IgD-negative memory B cell (primary cell): ENCODE results near the gene MYH15. TPM values are rescaled to one million over a fixed set of nuclear protein-coding genes. Genes with fewer than 3 reads are reported as not detected.
A peak's percentile ranks its signal among the peaks of the same experiment; 100 is the strongest.

ENCODE experiments used
- H3K27ac Mint-ChIP-seq, 3 donors: one replicate each; pipeline ENCODE4 v1.8.0; 2020 to 2022; ENCODE audit warnings: mild to moderate bottlenecking in 3 of 3, mixed read lengths in 3 of 3, moderate library complexity in 1 of 3
- H3K27me3 Mint-ChIP-seq: one replicate; pipeline ENCODE4 v1.8.0; 2021; ENCODE audit warnings: mixed read lengths
- H3K36me3 Mint-ChIP-seq: one replicate; pipeline ENCODE4 v1.8.0; 2020; ENCODE audit warnings: mild to moderate bottlenecking, mixed read lengths
- H3K4me1 Mint-ChIP-seq, 3 donors: one replicate each; pipeline ENCODE4 v1.8.0; 2020 to 2022; ENCODE audit warnings: mixed read lengths in 3 of 3, mild to moderate bottlenecking in 1 of 3
- H3K4me3 Mint-ChIP-seq, 4 donors: one replicate each; pipeline ENCODE4 v1.8.0; 2020 to 2022; ENCODE audit warnings: mild to moderate bottlenecking in 4 of 4, mixed read lengths in 4 of 4, moderate library complexity in 3 of 4
- H3K9me3 Mint-ChIP-seq, 3 donors: one replicate each; pipeline ENCODE4 v1.8.0; 2020 to 2021; ENCODE audit warnings: mixed read lengths in 3 of 3, mild to moderate bottlenecking in 1 of 3
- polyA plus RNA-seq: library from polyadenylated mRNA; unstranded; fragments of 300-500 nt; fragmentation: Illumina TruSeq; gene quantifications from one replicate; pipeline ENCODE4 v1.2.3, GENCODE V29; 2021

The MYH15 gene
- not detected for polyA plus RNA-seq

GRCh38 chr3:108510496-108510895 is at the start of gene MYH15:
TSS of gene MYH15 (minus strand) at chr3:108510596. CDS start at chr3:108510530, 66 bp downstream.
- H3K36me3 Mint-ChIP-seq, result peaks cover 2% of the 10 kb centered on the region
- H3K27me3 Mint-ChIP-seq, result no peaks in the 10 kb centered on the region
- H3K9me3 Mint-ChIP-seq, result no peaks in the 10 kb centered on the region
- no peak within 1 kb of the TSS for H3K4me3 Mint-ChIP-seq
- H3K4me1 Mint-ChIP-seq, result no peaks in the 10 kb centered on the region
- H3K27ac Mint-ChIP-seq, result no peak within 1 kb of the TSS

DNA sequence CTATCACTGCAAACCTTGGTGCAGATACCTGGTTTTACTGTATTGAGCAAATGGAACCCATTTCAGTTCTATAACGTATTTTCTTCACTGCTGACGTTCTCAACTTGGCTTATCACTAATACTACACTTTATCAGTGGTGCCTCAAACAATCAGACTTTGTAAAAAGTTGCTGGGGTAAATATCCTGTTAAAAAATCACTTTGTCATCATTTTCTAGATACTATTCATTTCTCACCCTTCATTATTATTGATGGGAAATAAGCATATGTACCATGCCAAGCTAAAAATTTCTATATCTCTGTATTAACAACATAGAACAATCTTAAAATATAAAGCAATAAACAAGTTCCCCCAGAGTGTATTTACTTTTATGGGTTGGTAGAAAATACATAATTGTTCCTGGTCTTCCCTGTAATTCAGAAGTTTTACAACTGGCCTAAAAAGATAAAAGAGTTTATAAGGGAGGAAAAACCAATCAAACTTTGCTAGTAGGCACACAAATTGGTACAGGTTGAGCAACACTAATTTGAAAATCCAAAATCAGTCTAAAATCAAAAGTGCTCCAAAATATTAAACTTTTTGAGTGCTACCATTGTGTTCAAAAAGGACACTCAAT is 45.7 kb upstream of the MYH15 start:
- H3K27me3 Mint-ChIP-seq, result no peaks in the 10 kb centered on the region
- peaks cover 6 to 10% (median 7%) of the 10 kb centered on the region in 3 donors for H3K4me1 Mint-ChIP-seq
- no peak overlapping the region for H3K27ac Mint-ChIP-seq
- H3K4me3 Mint-ChIP-seq, result no peak overlapping the region
- no peaks in the 10 kb centered on the region for H3K9me3 Mint-ChIP-seq
- H3K36me3 Mint-ChIP-seq, result peaks cover 1% of the 10 kb centered on the region

GRCh38 chr3:108554913-108555571 is 44.6 kb upstream of the MYH15 start:
- Mint-ChIP-seq H3K4me3 (no peak overlapping the region), H3K9me3 (no peaks in the 10 kb centered on the region), H3K4me1 (peaks cover 6 to 10% (median 7%) of the 10 kb centered on the region in 3 donors), H3K27me3 (no peaks in the 10 kb centered on the region), H3K27ac (no peak overlapping the region), H3K36me3 (peaks cover 1% of the 10 kb centered on the region)

GRCh38 chr3:108554229-108554628 is 43.8 kb upstream of the MYH15 start:
- no peak overlapping the region for H3K4me3 Mint-ChIP-seq
- no peak overlapping the region for H3K27ac Mint-ChIP-seq
- H3K4me1 Mint-ChIP-seq, result peaks cover 5 to 10% (median 7%) of the 10 kb centered on the region in 3 donors
- H3K36me3 Mint-ChIP-seq, result peaks cover 1% of the 10 kb centered on the region
- no peaks in the 10 kb centered on the region for H3K27me3 Mint-ChIP-seq
- H3K9me3 Mint-ChIP-seq, result no peaks in the 10 kb centered on the region

DNA sequence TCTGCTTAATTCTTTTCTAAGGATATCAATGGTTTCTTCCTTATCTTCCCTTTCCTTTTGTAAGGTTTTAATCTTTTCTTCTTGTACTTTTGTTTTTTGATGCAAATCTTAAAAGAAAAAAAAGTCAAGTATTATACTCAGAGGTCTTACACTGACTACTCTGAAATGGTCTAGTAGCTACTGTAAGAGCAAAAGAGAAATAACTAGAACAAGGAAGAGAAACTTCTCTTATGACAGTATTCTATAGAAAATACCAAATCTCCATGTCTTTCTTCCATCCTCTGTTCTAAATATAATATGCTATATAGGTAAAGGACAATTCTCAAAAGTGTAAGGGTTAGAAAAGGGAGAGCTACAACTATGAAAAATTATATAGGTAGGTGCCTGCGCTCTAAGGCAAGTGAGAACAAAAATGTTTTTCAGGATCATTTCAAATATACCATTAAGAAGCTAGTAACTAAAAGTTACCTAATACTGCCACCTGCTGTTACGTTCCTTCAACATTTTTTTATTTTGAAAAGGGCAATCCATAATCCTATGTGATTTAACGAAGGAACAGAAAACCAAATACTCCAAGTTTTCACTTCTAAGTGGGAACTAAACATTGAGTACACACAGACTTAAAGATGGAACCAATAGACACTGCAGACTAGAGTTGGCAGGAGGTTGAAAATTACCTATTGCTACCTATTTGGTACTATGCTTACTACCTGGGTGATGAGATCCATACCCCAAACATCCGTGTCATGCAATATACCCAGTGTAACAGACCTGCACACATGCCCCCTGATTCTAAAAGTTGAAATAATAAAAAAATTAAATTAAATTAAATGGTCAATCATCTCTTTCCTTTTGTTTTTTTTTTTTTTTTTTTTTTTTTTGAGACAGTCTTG is 42.1 kb upstream of the MYH15 start:
- peak overlapping the region in 1 of 3 donors; percentile 20 for H3K27ac Mint-ChIP-seq

GRCh38 chr3:108548886-108549285 is 38.5 kb upstream of the MYH15 start:
- H3K36me3 Mint-ChIP-seq, result peaks cover 4% of the 10 kb centered on the region
- no peak overlapping the region for H3K4me3 Mint-ChIP-seq
- H3K4me1 Mint-ChIP-seq, result peaks cover 8 to 22% (median 19%) of the 10 kb centered on the region in 3 donors
- no peak overlapping the region for H3K27ac Mint-ChIP-seq
- no peaks in the 10 kb centered on the region for H3K9me3 Mint-ChIP-seq
- no peaks in the 10 kb centered on the region for H3K27me3 Mint-ChIP-seq

More for the DNA sequence above, 42.1 kb upstream of the MYH15 start:
- H3K4me3 Mint-ChIP-seq, result peak overlapping the region in 2 of 4 donors; percentile 6 to 83
- H3K9me3 Mint-ChIP-seq, result no peaks in the 10 kb centered on the region
- H3K36me3 Mint-ChIP-seq, result peaks cover 1% of the 10 kb centered on the region
- H3K27me3 Mint-ChIP-seq, result no peaks in the 10 kb centered on the region
- peaks cover 5 to 10% (median 9%) of the 10 kb centered on the region in 3 donors for H3K4me1 Mint-ChIP-seq

DNA sequence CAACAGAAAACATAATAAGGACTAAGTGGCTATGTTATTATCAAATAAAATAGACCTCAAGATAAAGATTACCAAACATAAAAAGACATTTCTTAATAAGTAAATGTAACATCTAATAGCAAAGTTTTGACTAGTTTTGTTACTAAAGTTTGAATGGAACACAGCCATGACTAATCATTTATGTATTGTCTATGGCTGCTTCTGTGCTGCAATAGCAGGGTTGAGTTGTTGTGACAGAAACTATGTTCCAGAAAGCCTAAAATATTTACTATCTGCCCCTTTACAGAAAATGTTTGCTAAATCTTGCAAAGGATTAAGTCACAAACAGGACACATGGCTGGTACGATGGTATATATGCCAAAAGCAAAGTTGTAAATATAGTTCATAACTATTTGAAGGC is 37.9 kb upstream of the MYH15 start:
- Mint-ChIP-seq H3K36me3 (peaks cover 4% of the 10 kb centered on the region), H3K4me1 (peaks cover 8 to 22% (median 19%) of the 10 kb centered on the region in 3 donors), H3K9me3 (no peaks in the 10 kb centered on the region), H3K27ac (peak overlapping the region in 1 of 3 donors; percentile 17), H3K27me3 (no peaks in the 10 kb centered on the region), H3K4me3 (no peak overlapping the region)

- H3K27me3 Mint-ChIP-seq, result no peaks in the 10 kb centered on the region
- H3K27ac Mint-ChIP-seq, result peak overlapping the region in 1 of 3 donors; percentile 80
Measured at GRCh38 chr3:108546692-108547091, 36.3 kb upstream of the MYH15 start.

DNA sequence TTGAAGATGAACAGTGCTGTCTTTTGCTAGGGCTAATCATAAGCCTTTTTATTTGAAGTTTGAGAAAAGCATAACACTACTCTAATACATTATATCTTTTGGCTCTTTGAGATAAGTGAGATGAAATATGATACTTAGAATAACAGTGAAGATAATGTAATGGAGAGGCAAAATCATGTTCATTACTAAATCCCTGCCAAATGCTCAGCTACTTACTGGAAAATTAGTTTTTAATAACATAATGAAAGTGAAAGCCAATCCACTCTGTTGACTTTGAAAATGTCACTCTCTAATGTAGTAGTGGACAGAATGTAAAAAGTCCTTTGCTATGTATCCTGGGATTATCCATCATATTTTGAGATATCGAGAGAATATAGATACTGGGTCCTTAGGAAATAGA is 35.9 kb upstream of the MYH15 start:
- Mint-ChIP-seq H3K27me3 (no peaks in the 10 kb centered on the region), H3K27ac (peak overlapping the region in 1 of 3 donors; percentile 80), H3K9me3 (no peaks in the 10 kb centered on the region), H3K4me1 (peaks cover 3 to 13% (median 12%) of the 10 kb centered on the region in 3 donors), H3K4me3 (peak overlapping the region; percentile 79 to 88 (median 87)), H3K36me3 (peaks cover 9% of the 10 kb centered on the region)

More at GRCh38 chr3:108546692-108547091, 36.3 kb upstream of the MYH15 start:
- peaks cover 3 to 13% (median 13%) of the 10 kb centered on the region in 3 donors for H3K4me1 Mint-ChIP-seq
- peaks cover 9% of the 10 kb centered on the region for H3K36me3 Mint-ChIP-seq
- H3K4me3 Mint-ChIP-seq, result peak overlapping the region; percentile 79 to 88 (median 87)
- H3K9me3 Mint-ChIP-seq, result no peaks in the 10 kb centered on the region

GRCh38 chr3:108538083-108538482 is 27.7 kb upstream of the MYH15 start:
- Mint-ChIP-seq H3K27ac (no peak overlapping the region), H3K9me3 (no peaks in the 10 kb centered on the region), H3K4me3 (no peak overlapping the region), H3K36me3 (peaks cover 4% of the 10 kb centered on the region), H3K4me1 (no peaks in the 10 kb centered on the region), H3K27me3 (peaks cover 3% of the 10 kb centered on the region)

- H3K9me3 Mint-ChIP-seq, result no peaks in the 10 kb centered on the region
- peaks cover 7 to 8% (median 8%) of the 10 kb centered on the region in 3 donors for H3K4me1 Mint-ChIP-seq
- no peak overlapping the region for H3K27ac Mint-ChIP-seq
- peaks cover 4% of the 10 kb centered on the region for H3K36me3 Mint-ChIP-seq
- H3K27me3 Mint-ChIP-seq, result peaks cover 5% of the 10 kb centered on the region
- H3K4me3 Mint-ChIP-seq, result no peak overlapping the region
Measured at GRCh38 chr3:108528459-108529252, 18.3 kb upstream of the MYH15 start.

DNA sequence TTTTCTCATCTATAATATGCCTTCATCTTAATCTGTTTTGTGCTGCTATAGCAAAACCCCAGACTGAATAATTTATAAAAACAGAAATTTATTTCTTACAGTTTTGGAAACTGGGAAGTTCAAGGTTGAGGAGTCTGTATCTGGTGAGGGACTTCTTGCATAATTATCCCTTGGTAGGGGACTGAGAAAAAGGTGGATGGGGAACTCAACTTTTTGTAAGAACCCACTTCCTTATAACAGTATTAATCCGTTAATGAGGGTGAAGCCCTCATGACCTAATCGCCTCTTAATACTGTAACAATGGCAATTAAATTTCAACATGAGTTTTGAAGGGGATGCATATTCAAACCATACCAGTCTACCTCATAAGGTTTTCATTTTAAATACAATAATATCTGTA is 17.4 kb upstream of the MYH15 start:
- H3K9me3 Mint-ChIP-seq, result no peaks in the 10 kb centered on the region
- H3K27ac Mint-ChIP-seq, result no peak overlapping the region
- peaks cover 4% of the 10 kb centered on the region for H3K36me3 Mint-ChIP-seq
- no peak overlapping the region for H3K4me3 Mint-ChIP-seq
- peaks cover 7 to 8% (median 8%) of the 10 kb centered on the region in 3 donors for H3K4me1 Mint-ChIP-seq
- peaks cover 5% of the 10 kb centered on the region for H3K27me3 Mint-ChIP-seq

DNA sequence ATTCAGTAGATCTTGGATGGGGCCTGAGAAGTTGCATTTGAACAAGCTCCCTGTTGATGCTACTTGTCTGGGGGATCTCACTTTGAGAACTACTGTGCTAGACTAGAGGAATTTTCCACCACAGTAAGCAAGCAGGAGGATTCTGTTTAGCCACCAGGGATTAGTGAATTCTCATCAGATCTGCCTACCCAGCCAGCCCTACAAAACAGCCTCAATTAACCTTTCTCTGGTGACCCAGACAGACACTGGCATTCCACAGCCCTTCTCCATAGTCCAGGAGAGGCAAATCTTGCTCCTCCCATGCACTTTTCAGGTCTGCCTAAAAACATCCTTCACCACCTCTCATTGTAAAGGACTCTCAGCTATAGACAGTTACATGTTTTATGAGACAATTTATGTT is 16.7 kb upstream of the MYH15 start:
- Mint-ChIP-seq H3K4me1 (peaks cover 7 to 8% (median 8%) of the 10 kb centered on the region in 3 donors), H3K27me3 (peaks cover 6% of the 10 kb centered on the region), H3K4me3 (no peak overlapping the region), H3K36me3 (peaks cover 4% of the 10 kb centered on the region), H3K9me3 (no peaks in the 10 kb centered on the region), H3K27ac (no peak overlapping the region)

DNA sequence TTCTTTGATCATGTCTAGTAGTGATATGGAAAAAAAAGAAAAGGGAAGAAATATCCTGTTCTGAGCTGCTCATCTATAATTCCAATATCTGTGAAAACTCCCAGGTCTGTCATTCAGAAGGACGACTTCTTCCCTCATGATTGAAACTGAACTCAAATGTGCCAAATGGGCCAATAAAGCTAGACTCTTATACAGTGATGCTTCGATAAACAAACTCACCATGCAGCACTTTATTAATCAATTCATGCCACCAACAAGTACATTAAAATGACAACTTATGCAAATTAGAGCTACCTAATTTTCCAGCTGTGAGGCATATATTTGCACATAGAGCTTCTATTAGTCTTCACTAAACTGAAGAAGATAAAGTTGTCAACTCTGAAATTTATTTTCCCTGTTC is 15.6 kb upstream of the MYH15 start:
- H3K27me3 Mint-ChIP-seq, result peaks cover 8% of the 10 kb centered on the region
- H3K4me1 Mint-ChIP-seq, result peaks cover 7 to 8% (median 8%) of the 10 kb centered on the region in 3 donors

More for the DNA sequence above, 15.6 kb upstream of the MYH15 start:
- H3K27ac Mint-ChIP-seq, result no peak overlapping the region
- H3K36me3 Mint-ChIP-seq, result peaks cover 6% of the 10 kb centered on the region
- H3K4me3 Mint-ChIP-seq, result no peak overlapping the region
- H3K9me3 Mint-ChIP-seq, result no peaks in the 10 kb centered on the region
